GM18517 (cell line): ENCODE measurements around the gene ARHGAP32.
"Not testable (repeated sequence)": the region's sequence is repeated elsewhere in the genome, so short reads cannot be mapped to it uniquely, and the experiment has no call there.

Experiments
- ATAC-seq: cut with Tn5 transposase; IDR thresholded peaks from one replicate; pipeline ENCODE4 v1.9.1; 2021; ENCODE audit warnings: mild to moderate bottlenecking, moderate library complexity; ENCODE audit not compliant: unreplicated experiment

ARHGAP32 gene

GRCh38 chr11:129041611-129042018, 150.5 kb downstream of the ARHGAP32 start:
- no peak for ATAC-seq

- ATAC-seq: no peak
Observed at GRCh38 chr11:129040934-129041333, 151.2 kb downstream of the ARHGAP32 start.

- ATAC-seq: no peak
Observed at GRCh38 chr11:129035244-129035643, 156.9 kb downstream of the ARHGAP32 start.

- no peak for ATAC-seq
Observed at GRCh38 chr11:129034001-129034400, 158.1 kb downstream of the ARHGAP32 start.

GRCh38 chr11:129023968-129024676, 168.0 kb downstream of the ARHGAP32 start:
- no peak for ATAC-seq

GRCh38 chr11:129021295-129021694, 170.8 kb downstream of the ARHGAP32 start:
- ATAC-seq: no peak

- no peak for ATAC-seq
Observed at GRCh38 chr11:129018991-129019390, 173.1 kb downstream of the ARHGAP32 start.

GRCh38 chr11:129018126-129018525, 174.0 kb downstream of the ARHGAP32 start:
- ATAC-seq: no peak

GRCh38 chr11:129013737-129014475, 178.2 kb downstream of the ARHGAP32 start:
- no peak for ATAC-seq

GRCh38 chr11:129012880-129013279, 179.2 kb downstream of the ARHGAP32 start:
- no peak for ATAC-seq

GRCh38 chr11:129006161-129006560, 186.0 kb downstream of the ARHGAP32 start:
- ATAC-seq: no peak

GRCh38 chr11:128999165-128999564, 193.0 kb downstream of the ARHGAP32 start:
- not testable (repeated sequence) for ATAC-seq

- ATAC-seq: no peak
Observed at GRCh38 chr11:128988242-128988970, 203.7 kb downstream of the ARHGAP32 start.

- no peak for ATAC-seq
Observed at GRCh38 chr11:128985880-128986279, 206.2 kb downstream of the ARHGAP32 start.

- no peak for ATAC-seq
Observed at GRCh38 chr11:128983023-128983422, 209.1 kb downstream of the ARHGAP32 start.

- no peak for ATAC-seq
Observed at GRCh38 chr11:128981254-128981653, 210.9 kb downstream of the ARHGAP32 start.

- ATAC-seq: no peak
Observed at GRCh38 chr11:128970598-128971190, 221.4 kb downstream of the ARHGAP32 start.

GRCh38 chr11:128968916-128969315, 223.2 kb downstream of the ARHGAP32 start:
- no peak for ATAC-seq

GRCh38 chr11:128967578-128967977, 224.5 kb downstream of the ARHGAP32 start:
- ATAC-seq: no peak

GRCh38 chr11:128965485-128965884, 226.6 kb downstream of the ARHGAP32 start:
- peak; percentile 100 for ATAC-seq

GRCh38 chr11:128964463-128964930, 227.6 kb downstream of the ARHGAP32 start:
- ATAC-seq: no peak
